NT2/D1 (cell line): ENCODE measurements around the gene SCARF2.
"Not testable (repeated sequence)": the region's sequence is repeated elsewhere in the genome, so short reads cannot be mapped to it uniquely, and the experiment has no call there.

ENCODE experiments used
- DNase-seq: peaks from one replicate; pipeline ENCODE4 v3.0.0-alpha.2; 2011; ENCODE audit warnings: low read depth, low spot score
- H3K27me3 ChIP-seq: 2 replicates; pipeline ENCODE4 v1.6.0; 2011; ENCODE audit warnings: mild to moderate bottlenecking; ENCODE audit not compliant: insufficient read length, insufficient read depth
- H3K36me3 ChIP-seq: 2 replicates; pipeline ENCODE4 v1.6.1; 2011; ENCODE audit warnings: mild to moderate bottlenecking, low read length, mixed read lengths; ENCODE audit not compliant: insufficient read depth, insufficient read length
- H3K4me1 ChIP-seq: 2 replicates; pipeline ENCODE4 v1.5.1; 2011; ENCODE audit not compliant: insufficient read depth, insufficient read length
- H3K4me3 ChIP-seq: 2 replicates; pipeline ENCODE4 v1.5.1; 2011; ENCODE audit warnings: low read depth; ENCODE audit not compliant: insufficient read length
- H3K9ac ChIP-seq: 2 replicates; pipeline ENCODE4 v1.6.0; 2011; ENCODE audit warnings: low read depth; ENCODE audit not compliant: insufficient read length
- H3K9me3 ChIP-seq: 2 replicates; pipeline ENCODE4 v1.5.1; 2011; ENCODE audit warnings: mild to moderate bottlenecking, low read length; ENCODE audit not compliant: insufficient read depth
- SUZ12 ChIP-seq: IDR thresholded peaks from 2 replicates; pipeline ENCODE4 v1.6.1; 2011; ENCODE audit not compliant: insufficient read length, insufficient read depth; ENCODE audit errors: extremely low read depth
- YY1 ChIP-seq: IDR thresholded peaks from 2 replicates; pipeline ENCODE4 v1.6.1; 2011; ENCODE audit not compliant: insufficient read length, insufficient read depth
- ZNF274 ChIP-seq: IDR thresholded peaks from 2 replicates; pipeline ENCODE4 v1.6.1; 2011; ENCODE audit warnings: mild to moderate bottlenecking, low read depth, low read length

The SCARF2 gene

DNA sequence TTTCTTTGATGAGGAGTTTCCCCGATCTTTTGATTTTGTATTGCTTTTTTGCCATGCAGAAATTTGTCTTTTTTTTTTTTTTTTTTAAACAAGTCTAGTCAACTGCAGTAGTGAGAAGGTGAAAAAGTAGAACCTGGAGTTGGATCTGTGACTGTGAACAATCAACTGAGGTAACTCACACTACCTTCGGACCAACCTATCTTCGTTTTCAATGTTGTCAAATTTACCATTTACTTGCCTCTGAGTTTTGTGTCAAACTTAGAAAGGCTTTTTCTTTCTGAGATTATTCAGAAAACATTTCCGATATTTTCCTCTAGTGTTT lies 37.5 kb upstream of the SCARF2 start:
- Histone ChIP-seq H3K4me3 (no peak overlapping the region), H3K27me3 (no peaks in the 10 kb centered on the region), H3K36me3 (peaks cover 11% of the 10 kb centered on the region), H3K9ac (no peak overlapping the region), H3K9me3 (no peaks in the 10 kb centered on the region), H3K4me1 (no peaks in the 10 kb centered on the region)
- no peak for DNase-seq
- TF ChIP-seq SUZ12 = no peak
- TF ChIP-seq YY1 = no peak
- no peak for TF ChIP-seq ZNF274

DNA sequence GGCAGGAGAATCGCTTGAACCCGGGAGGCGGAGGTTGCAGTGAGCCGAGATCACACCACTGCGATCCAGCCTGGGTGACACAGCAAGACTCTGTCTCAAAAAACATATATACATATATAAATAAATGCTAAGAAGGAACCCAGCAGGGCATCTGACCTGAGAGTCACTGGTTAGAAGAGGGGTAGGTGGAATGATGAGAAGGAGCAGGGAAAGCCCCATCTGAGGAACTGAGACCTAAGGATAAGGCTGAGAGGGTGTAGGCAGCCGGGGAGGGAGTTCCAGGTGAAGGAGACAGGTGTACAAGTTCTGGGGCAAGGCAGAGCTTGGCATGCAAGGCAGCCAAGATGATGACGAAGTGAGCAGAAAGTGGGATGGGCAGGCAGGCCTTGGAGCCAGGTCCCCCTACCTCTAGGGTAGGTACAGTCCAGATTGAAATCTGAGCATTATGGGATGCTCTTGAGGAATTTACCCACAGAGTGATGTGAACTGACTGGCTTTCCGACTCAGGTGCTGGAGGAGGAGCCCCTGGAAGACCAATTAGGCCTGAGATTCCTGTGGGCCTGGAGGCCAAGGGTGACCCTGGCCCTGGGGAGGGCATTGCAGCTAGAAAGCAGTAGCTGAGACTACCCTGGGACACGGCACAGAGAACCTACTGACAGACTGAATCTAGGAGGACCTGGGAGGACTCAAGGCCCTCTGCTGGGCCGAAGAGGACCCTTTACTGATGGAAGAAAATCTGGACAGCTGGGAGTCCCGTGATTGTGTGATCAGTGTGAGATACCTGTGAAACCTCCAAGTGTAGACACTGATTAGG lies 35.2 kb upstream of the SCARF2 start:
- no peaks in the 10 kb centered on the region for H3K27me3 ChIP-seq
- no peak overlapping the region for H3K9ac ChIP-seq
- no peaks in the 10 kb centered on the region for H3K9me3 ChIP-seq
- no peak overlapping the region for H3K4me3 ChIP-seq
- peaks cover 20% of the 10 kb centered on the region for H3K36me3 ChIP-seq
- no peak for TF ChIP-seq ZNF274
- TF ChIP-seq YY1 = no peak
- TF ChIP-seq SUZ12 = no peak
- no peaks in the 10 kb centered on the region for H3K4me1 ChIP-seq
- no peak for DNase-seq

DNA sequence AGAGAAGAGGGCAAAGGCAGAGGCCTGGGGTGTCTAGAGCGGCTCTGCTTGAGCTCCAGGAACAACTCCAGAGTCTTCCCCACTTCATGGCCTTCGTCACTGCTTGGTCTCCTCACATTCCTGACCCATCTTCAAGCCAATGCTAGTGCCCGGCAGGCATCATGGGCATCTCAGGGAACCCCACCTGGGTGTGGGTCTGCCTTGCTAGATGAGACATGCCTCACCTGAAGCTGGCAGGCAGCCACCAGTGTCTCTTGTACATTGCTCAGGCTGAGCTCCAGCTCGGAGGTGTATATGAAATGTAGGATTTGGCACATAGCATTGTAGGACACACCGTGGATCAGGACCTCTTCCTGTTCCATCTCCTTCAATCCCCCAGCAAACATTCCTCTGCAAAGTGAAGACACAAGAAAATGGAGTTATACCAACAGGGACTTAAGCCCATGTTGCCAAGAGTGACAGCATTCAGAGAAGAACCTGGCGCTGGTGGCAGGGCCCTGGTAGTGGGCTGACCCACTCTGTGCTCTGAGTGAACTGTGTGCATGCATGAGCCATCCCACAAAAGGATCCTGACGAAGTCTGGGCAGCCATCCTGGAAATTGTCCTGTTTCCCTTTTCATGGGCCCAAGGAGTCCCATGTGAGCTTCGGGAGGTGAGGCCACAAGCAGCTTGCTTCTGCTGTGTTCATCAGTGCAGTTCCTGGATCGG lies 33.7 kb upstream of the SCARF2 start:
- H3K4me3 ChIP-seq = no peak overlapping the region
- H3K4me1 ChIP-seq = no peaks in the 10 kb centered on the region
- no peaks in the 10 kb centered on the region for H3K9me3 ChIP-seq
- TF ChIP-seq YY1 (no peak), SUZ12 (no peak), ZNF274 (no peak)
- H3K36me3 ChIP-seq = peaks cover 20% of the 10 kb centered on the region
- DNase-seq = no peak
- H3K9ac ChIP-seq = no peak overlapping the region
- no peaks in the 10 kb centered on the region for H3K27me3 ChIP-seq

DNA sequence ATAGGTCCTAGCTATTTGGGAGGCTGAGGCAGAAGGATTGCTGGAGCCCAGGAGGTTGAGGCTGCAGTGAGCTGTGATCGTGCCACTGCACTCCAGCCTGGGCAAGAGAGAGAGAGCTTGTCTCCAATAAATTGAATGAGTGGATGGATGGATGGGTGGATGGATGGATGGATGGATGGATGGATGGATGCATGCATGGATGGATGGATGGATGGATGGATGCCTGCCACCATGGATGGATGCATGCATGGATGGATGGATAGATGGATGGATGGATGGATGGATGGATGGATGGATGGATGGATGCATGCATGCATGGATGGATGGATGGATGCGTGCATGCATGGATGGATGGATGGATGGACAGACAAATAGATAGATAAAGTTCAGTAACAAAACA lies 32.9 kb upstream of the SCARF2 start:
- H3K4me1 ChIP-seq = not testable (repeated sequence)

DNA sequence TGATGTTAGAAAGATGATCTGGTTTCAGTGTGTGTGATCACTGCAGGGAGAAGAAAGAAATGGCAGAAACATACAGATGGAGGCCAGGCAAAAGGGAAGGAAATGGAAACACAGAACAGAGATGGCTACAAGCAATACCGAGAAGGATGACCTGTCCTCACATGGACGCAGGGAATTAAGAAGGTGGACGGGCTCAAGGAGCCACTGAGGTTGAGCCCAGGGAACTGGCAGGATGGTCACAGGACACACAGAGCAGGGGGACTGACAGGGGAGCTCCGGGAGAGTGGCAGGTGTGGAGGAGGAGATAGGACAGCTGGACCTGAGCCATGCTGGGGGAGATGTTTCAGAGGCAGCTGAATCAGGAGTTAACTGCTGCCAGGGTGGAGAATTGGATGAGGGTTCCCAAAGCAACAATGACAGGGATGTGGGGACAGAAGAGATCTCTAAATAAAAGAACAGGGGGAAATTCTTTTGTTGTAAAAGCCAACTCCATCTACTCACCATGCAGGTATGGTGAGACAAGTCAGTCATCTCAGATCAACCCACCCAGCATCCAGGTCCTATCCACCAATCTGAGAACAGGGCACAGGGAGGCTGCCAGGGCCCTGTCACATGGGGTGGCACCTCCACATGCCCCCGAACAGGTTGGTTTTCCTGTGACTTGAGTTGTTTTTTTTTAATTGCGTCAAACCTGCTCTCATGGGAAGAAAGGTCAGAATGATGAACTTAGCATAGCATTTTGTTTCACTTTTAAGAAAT lies 31.7 kb upstream of the SCARF2 start:
- no peak for TF ChIP-seq ZNF274
- TF ChIP-seq YY1 = no peak
- TF ChIP-seq SUZ12 = no peak
- no peaks in the 10 kb centered on the region for H3K9me3 ChIP-seq
- H3K36me3 ChIP-seq = peaks cover 30% of the 10 kb centered on the region
- no peak overlapping the region for H3K9ac ChIP-seq
- DNase-seq = no peak
- no peak overlapping the region for H3K4me3 ChIP-seq
- no peaks in the 10 kb centered on the region for H3K27me3 ChIP-seq
- H3K4me1 ChIP-seq = no peaks in the 10 kb centered on the region

More for the DNA sequence above, 32.9 kb upstream of the SCARF2 start:
- H3K27me3 ChIP-seq, H3K9me3 ChIP-seq, DNase-seq, H3K9ac ChIP-seq, H3K4me3 ChIP-seq: not testable (repeated sequence)
- H3K36me3 ChIP-seq = peaks cover 20% of the 10 kb centered on the region

DNA sequence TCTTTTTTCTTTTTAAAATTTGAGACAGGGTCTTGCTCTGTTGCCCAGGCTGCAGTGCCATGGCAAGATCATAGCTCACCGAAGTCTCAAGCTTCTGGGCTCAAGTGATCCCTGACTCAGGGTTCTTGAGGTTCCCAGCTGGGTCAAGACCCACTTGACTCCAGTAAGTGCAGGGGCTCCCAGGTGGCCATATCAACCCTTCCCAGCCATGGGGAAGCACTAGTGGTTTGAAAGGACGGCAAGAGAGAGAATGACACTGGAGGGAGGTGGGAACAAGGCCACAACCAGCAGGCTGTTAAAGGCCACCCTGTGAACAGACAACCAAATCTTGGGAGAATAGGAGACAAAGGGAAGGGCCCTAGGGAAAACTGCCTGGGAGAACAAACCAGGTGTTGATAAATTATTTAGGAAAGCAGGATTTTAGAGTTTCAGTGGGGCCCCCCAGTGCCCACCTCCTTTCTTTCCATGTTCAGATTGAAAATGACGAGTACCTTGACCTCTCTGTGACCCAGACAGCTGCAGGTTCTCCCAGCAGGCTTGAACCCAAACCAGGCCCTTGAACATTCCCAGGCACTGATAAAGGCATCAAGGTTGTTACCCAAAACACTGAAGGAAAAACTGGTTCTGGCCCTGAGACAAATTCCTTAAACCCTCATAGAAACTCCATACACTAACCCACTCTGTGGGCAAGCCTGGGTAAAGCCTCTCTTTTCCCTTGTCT lies 29.2 kb upstream of the SCARF2 start:
- H3K9me3 ChIP-seq = no peaks in the 10 kb centered on the region
- DNase-seq = no peak
- peaks cover 43% of the 10 kb centered on the region for H3K36me3 ChIP-seq
- H3K9ac ChIP-seq = no peak overlapping the region
- H3K27me3 ChIP-seq = no peaks in the 10 kb centered on the region
- TF ChIP-seq SUZ12 = no peak
- TF ChIP-seq ZNF274 = no peak
- no peak for TF ChIP-seq YY1
- H3K4me3 ChIP-seq = no peak overlapping the region
- no peaks in the 10 kb centered on the region for H3K4me1 ChIP-seq

DNA sequence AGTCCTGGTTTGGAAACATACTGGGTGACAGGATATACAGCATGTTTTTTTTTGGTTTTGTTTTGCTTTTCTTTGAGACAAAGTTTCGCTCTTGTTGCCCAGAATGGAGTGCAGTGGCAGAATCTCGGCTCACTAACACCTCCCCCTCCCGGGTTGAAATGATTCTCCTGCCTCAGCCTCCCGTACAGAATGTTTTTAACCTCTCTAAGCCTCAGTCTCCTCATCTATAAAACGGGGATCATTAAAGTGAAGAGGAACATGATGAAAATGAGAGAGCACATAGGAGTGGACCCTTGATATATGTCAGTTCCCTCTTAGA lies 28.1 kb upstream of the SCARF2 start:
- DNase-seq = no peak
- H3K4me1 ChIP-seq = no peaks in the 10 kb centered on the region
- H3K9me3 ChIP-seq = no peaks in the 10 kb centered on the region
- TF ChIP-seq ZNF274 (no peak), SUZ12 (no peak), YY1 (no peak)
- no peak overlapping the region for H3K4me3 ChIP-seq
- peaks cover 35% of the 10 kb centered on the region for H3K36me3 ChIP-seq
- no peak overlapping the region for H3K9ac ChIP-seq
- no peaks in the 10 kb centered on the region for H3K27me3 ChIP-seq
